Measurements from ENCODE around the gene PLK3. TPM values are rescaled to one million over a fixed set of nuclear protein-coding genes. Genes with fewer than 3 reads are reported as not detected.
A peak's percentile ranks its signal among the peaks of the same experiment; 100 is the strongest.
"Not testable (repeated sequence)": the region's sequence is repeated elsewhere in the genome, so short reads cannot be mapped to it uniquely, and the experiment has no call there.

PLK3 gene
- total RNA-seq, 1 experiment from 2014 or later, result 56.1 TPM

DNA sequence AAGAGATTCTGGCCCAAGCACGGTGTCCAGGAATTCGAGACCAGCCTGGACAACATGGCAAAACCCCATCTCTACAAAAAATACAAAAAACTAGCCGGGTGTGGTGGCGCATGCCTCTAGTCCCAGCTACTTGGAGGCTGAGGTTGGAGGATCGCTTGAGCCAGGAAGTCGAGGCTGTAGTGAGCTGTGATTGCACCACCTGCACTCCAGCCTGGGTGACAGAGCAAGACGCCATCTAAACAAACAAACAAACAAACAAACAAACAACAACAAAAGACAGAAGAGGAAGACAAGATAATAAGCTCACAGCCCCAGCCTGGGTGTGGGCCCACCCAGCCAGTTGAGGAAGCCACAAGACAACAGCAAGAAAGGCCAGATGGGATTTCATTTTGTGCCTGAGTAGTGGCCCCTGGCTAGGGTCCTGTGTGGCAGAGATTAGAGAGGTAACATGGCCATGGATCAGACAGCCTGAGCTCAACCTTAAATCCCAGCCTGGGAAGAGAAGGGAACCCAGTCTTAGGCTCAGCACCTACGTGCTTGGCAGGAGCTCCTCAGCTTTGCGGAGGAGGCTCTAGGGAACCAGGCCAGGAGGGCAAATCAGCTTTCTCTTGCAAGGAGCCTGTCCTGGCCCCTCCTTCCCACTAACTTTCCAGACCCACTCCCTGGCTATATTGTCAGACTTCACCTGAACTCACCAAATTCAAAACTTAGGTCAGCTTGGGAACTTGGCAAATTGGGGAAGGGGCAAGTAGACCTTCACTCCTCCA, 7.3 kb upstream of the PLK3 start:
- TF ChIP-seq, protein P1, sequence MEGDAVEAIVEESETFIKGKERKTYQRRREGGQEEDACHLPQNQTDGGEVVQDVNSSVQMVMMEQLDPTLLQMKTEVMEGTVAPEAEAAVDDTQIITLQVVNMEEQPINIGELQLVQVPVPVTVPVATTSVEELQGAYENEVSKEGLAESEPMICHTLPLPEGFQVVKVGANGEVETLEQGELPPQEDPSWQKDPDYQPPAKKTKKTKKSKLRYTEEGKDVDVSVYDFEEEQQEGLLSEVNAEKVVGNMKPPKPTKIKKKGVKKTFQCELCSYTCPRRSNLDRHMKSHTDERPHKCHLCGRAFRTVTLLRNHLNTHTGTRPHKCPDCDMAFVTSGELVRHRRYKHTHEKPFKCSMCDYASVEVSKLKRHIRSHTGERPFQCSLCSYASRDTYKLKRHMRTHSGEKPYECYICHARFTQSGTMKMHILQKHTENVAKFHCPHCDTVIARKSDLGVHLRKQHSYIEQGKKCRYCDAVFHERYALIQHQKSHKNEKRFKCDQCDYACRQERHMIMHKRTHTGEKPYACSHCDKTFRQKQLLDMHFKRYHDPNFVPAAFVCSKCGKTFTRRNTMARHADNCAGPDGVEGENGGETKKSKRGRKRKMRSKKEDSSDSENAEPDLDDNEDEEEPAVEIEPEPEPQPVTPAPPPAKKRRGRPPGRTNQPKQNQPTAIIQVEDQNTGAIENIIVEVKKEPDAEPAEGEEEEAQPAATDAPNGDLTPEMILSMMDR (IDR thresholded peaks at IDR 0.05 in 2 of 3, conservative IDR thresholded peaks at IDR 0.05 in 1 of 3; ENCODE audit: borderline replicate concordance in 1 of 3, insufficient read depth in 1 of 3, low read depth in 2 of 3, low read length in 2 of 3), result no peak
- no peaks in the 10 kb centered on the region for H4K20me1 ChIP-seq (ENCODE audit: insufficient read depth)
- peak overlapping the region; percentile 58 for H3K27ac ChIP-seq (ENCODE audit: low read depth, low read length)
- no peaks in the 10 kb centered on the region for H3K27me3 ChIP-seq (ENCODE audit: insufficient read depth, low read length)
- ChIA-PET POLR2A (interaction anchor here (0.7 to 2.9 kb wide), 13 partner anchors 10 to 219 kb away, joined by 3 to 51 read pairs (median 6); partner anchors contain the start of genes BTBD19, DYNLT4, HECTD3 and RNU5D-1), CTCF (interaction anchor here (1.0 to 2.2 kb wide), 5 partner anchors 12 to 510 kb away, joined by 4 to 16 read pairs (median 6); partner anchors contain the start of genes BTBD19, HECTD3, RNU5D-1 and UROD), RAD21 (ENCODE audit: low non-redundant PET in 1 of 2, low total read pairs in 2 of 2, uncharacterized antibody in 2 of 2, unreplicated experiment in 2 of 2) (interaction anchor here (0.7 to 1.3 kb wide), 4 partner anchors 12 to 219 kb away, joined by 3 to 4 read pairs (median 4); partner anchors contain the start of gene UROD (in 1 of the 2))
- H3K36me3 ChIP-seq (ENCODE audit: control insufficient read depth in 1 of 2, insufficient read depth in 2 of 2, low read length in 2 of 2), result no peaks in the 10 kb centered on the region
- no peaks in the 10 kb centered on the region for H3K9me3 ChIP-seq (ENCODE audit: control insufficient read depth in 1 of 2, insufficient read depth in 1 of 2, low read depth in 1 of 2, low read length in 2 of 2)
- DNase-seq (ENCODE audit: low read depth, low spot score) (no peak), ATAC-seq (no peak)
- H3K4me2 ChIP-seq (ENCODE audit: low read length), result peak overlapping the region; percentile 69
- H3K4me1 ChIP-seq (ENCODE audit: control insufficient read depth in 1 of 2, insufficient read depth in 2 of 2, low read length in 2 of 2), result peaks cover 14 to 31% of the 10 kb centered on the region in 2 experiments; a peak in 3 of 4 replicates
- H3K79me2 ChIP-seq (ENCODE audit: insufficient read depth, low read length), result no peaks in the 10 kb centered on the region
- peak overlapping the region in 1 of 2 experiments; percentile 8; a peak in 1 of 4 replicates for H3K4me3 ChIP-seq (replicated peaks in 1 of 2; ENCODE audit: low read depth in 1 of 2, low read length in 2 of 2)
- intact Hi-C loops (cut with micrococcal nuclease), result loop anchor here (2.0 to 5.0 kb wide), 3 partner anchors 218 to 699 kb away; partner anchors contain the start of genes HECTD3 and TESK2
- H2AFZ ChIP-seq (ENCODE audit: low read depth, low read length, poor library complexity, severe bottlenecking), result no peak overlapping the region
- H3K9me2 ChIP-seq (ENCODE audit: insufficient read depth), result no peaks in the 10 kb centered on the region
- BruUV-seq (replicated peaks), result TSS peak; percentile 92
- H3K9ac ChIP-seq (ENCODE audit: low read length), result peak overlapping the region; percentile 42

DNA sequence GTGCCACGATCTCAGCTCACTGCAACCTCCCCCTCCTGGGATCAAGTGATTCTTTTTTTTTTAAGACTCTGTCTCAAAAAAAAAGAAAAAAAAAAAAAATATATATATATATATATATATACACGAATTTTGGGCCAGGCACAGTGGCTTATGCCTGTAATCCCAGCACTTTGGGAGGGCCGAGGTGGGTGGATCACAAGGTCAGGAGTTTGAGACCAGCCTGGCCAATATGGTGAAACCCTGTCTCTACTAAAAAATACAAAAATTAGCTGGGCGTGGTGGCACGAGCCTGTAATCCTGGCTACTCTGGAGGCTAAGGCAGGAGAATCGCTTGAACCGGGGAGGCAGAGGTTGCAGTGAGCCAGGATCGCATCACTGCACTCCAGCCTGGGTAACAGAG, 2.3 kb upstream of the PLK3 start:
- H3K4me1 ChIP-seq (ENCODE audit: control insufficient read depth in 1 of 2, insufficient read depth in 2 of 2, low read length in 2 of 2), result peaks cover 29 to 67% of the 10 kb centered on the region in 2 experiments
- H3K9me3 ChIP-seq (ENCODE audit: control insufficient read depth in 1 of 2, insufficient read depth in 1 of 2, low read depth in 1 of 2, low read length in 2 of 2); H3K9me2 ChIP-seq (ENCODE audit: insufficient read depth); RAD21 ChIA-PET (ENCODE audit: low non-redundant PET in 1 of 2, low total read pairs in 2 of 2, uncharacterized antibody in 2 of 2, unreplicated experiment in 2 of 2); DNase-seq (ENCODE audit: low read depth, low spot score); H3K9ac ChIP-seq (ENCODE audit: low read length); ATAC-seq; H3K4me3 ChIP-seq (replicated peaks in 1 of 2; ENCODE audit: low read depth in 1 of 2, low read length in 2 of 2); H3K27me3 ChIP-seq (ENCODE audit: insufficient read depth, low read length); H4K20me1 ChIP-seq (ENCODE audit: insufficient read depth); CTCF ChIA-PET; BruUV-seq (replicated peaks); intact Hi-C loops (cut with micrococcal nuclease); H2AFZ ChIP-seq (ENCODE audit: low read depth, low read length, poor library complexity, severe bottlenecking); H3K4me2 ChIP-seq (ENCODE audit: low read length): not testable (repeated sequence)
- peak overlapping the region; percentile 84; the same call in 1 of the 2 replicates for H3K27ac ChIP-seq (ENCODE audit: low read depth, low read length)
- POLR2A ChIA-PET, result interaction anchor here (4.3 to 5.5 kb wide), 2 partner anchors 20 to 76 kb away, joined by 47 to 86 read pairs; no protein-coding TSS in a partner anchor
- H3K79me2 ChIP-seq (ENCODE audit: insufficient read depth, low read length), result peaks cover 26% of the 10 kb centered on the region
- peaks cover 0 to 11% of the 10 kb centered on the region in 2 experiments; a peak in 2 of 4 replicates for H3K36me3 ChIP-seq (ENCODE audit: control insufficient read depth in 1 of 2, insufficient read depth in 2 of 2, low read length in 2 of 2)
